Esophagus squamous epithelium (tissue), 4 donors: Measurements from ENCODE around the gene KANK4.

ENCODE experiments used
- CTCF ChIP-seq, 6 experiments: fragments of 450-650 bp in 4 of 6; fragments of 200-600 bp in 2 of 6; sonication (generic) in 2 of 6; IDR thresholded peaks; one replicate each; pipeline ENCODE4 v1.5.1; 2016 to 2019; ENCODE audit warnings: antibody characterized with exemption in 6 of 6, mild to moderate bottlenecking in 4 of 6, moderate library complexity in 4 of 6
- POLR2A ChIP-seq, 4 donors: fragments of 450-650 bp; IDR thresholded peaks; one replicate each; pipeline ENCODE4 v1.6.1; 2017; ENCODE audit warnings: antibody characterized with exemption in 4 of 4, mild to moderate bottlenecking in 4 of 4, moderate library complexity in 3 of 4

- TF ChIP-seq CTCF (IDR thresholded peaks at IDR 0.05) (no peak), POLR2A (IDR thresholded peaks at IDR 0.05) (no peak)
Observed at GRCh38 chr1:62222321-62222720, 96.9 kb downstream of the KANK4 start.
